Caco-2 (cell line): ENCODE data around the gene LY6G5C. TPM values are rescaled to one million over a fixed set of nuclear protein-coding genes. Genes with fewer than 3 reads are reported as not detected.
"Not testable (repeated sequence)": the region's sequence is repeated elsewhere in the genome, so short reads cannot be mapped to it uniquely, and the experiment has no call there.

Experiments used
- BruUV-seq: library from RNA; stranded (reverse); fragments of 400-500 nt; replicated peaks from 2 replicates; lab custom pipeline; 2021; lab: Mats Ljungman, UMichigan
- CTCF ChIA-PET: fragments of 300-600 bp; sonication (Branson Sonifier 250); formaldehyde crosslinking; loops from one replicate; lab custom pipeline; 2022; ENCODE audit warnings: antibody characterized with exemption; lab: Charles Lee
- POLR2A ChIA-PET: fragments of 300-600 bp; sonication (Branson Sonifier 250); formaldehyde crosslinking; loops from one replicate; lab custom pipeline; 2022; ENCODE audit warnings: antibody characterized with exemption; lab: Charles Lee
- DNase-seq, 2 experiments: peaks; one replicate each; pipeline versions ENCODE4 v3.0.0 to v3.0.0-alpha.2; 2020 to 2022
- H3K27me3 ChIP-seq: replicated peaks from 2 replicates; pipeline ENCODE4 v1.6.0; 2011; ENCODE audit warnings: low read length; ENCODE audit not compliant: control insufficient read depth, insufficient read depth
- H3K36me3 ChIP-seq: 2 replicates; pipeline ENCODE4 v1.5.1; 2011; ENCODE audit warnings: low read length; ENCODE audit not compliant: control insufficient read depth, insufficient read depth
- H3K4me1 ChIP-seq: fragments of 250-450 bp; sonication (Bioruptor Pico); 2 replicates; pipeline ENCODE4 v1.5.1; 2020; ENCODE audit warnings: mild to moderate bottlenecking
- H3K4me3 ChIP-seq: 2 replicates; pipeline ENCODE4 v1.5.1; 2011; ENCODE audit warnings: low read depth, mild to moderate bottlenecking, control low read depth, low read length
- H3K9me3 ChIP-seq: fragments of 250-450 bp; sonication (Bioruptor Pico); 2 replicates; pipeline ENCODE4 v1.5.1; 2020; ENCODE audit warnings: mild to moderate bottlenecking, moderate library complexity
- H3K27ac Mint-ChIP-seq: one replicate; pipeline ENCODE4 v1.8.0; 2022; ENCODE audit warnings: mixed read lengths; ENCODE audit not compliant: unreplicated experiment
- H3K27me3 Mint-ChIP-seq: one replicate; pipeline ENCODE4 v1.8.0; 2022; ENCODE audit warnings: mixed read lengths; ENCODE audit not compliant: insufficient read depth, unreplicated experiment
- H3K36me3 Mint-ChIP-seq: one replicate; pipeline ENCODE4 v1.8.0; 2022; ENCODE audit warnings: mild to moderate bottlenecking, mixed read lengths; ENCODE audit not compliant: insufficient read depth, unreplicated experiment
- H3K4me1 Mint-ChIP-seq: one replicate; pipeline ENCODE4 v1.8.0; 2022; ENCODE audit warnings: low read depth, mixed read lengths; ENCODE audit not compliant: unreplicated experiment
- H3K4me3 Mint-ChIP-seq: one replicate; pipeline ENCODE4 v1.8.0; 2022; ENCODE audit warnings: mild to moderate bottlenecking, moderate library complexity, mixed read lengths; ENCODE audit not compliant: unreplicated experiment
- H3K9me3 Mint-ChIP-seq: one replicate; pipeline ENCODE4 v1.8.0; 2022; ENCODE audit warnings: mixed read lengths; ENCODE audit not compliant: unreplicated experiment
- intact Hi-C: fragments of 100-400 bp; cut with micrococcal nuclease; formaldehyde crosslinking; loops from one replicate; pipeline ENCODE4 v1.10.0; 2022; ENCODE audit not compliant: unreplicated experiment
- total RNA-seq: library from RNA; stranded (reverse); gene quantifications from 2 replicates; pipeline ENCODE4 v1.2.3, GENCODE V29; 2022
- TF ChIP-seq, protein P1 (sequence below), 2 experiments: fragments of 200-600 bp in 1 of 2; IDR thresholded peaks; 1 replicate in 1 of 2; 2 replicates in 1 of 2; pipeline versions ENCODE4 v1.5.1 to v1.8.0; 2011 to 2022; ENCODE audit warnings: antibody characterized with exemption in 1 of 2, control low read depth in 1 of 2, inconsistent platforms in 1 of 2, low read depth in 1 of 2, low read length in 1 of 2, mild to moderate bottlenecking in 1 of 2, moderate library complexity in 1 of 2; ENCODE audit not compliant: insufficient read depth in 1 of 2, severe bottlenecking in 1 of 2, unreplicated experiment in 1 of 2

The LY6G5C gene
- total RNA-seq, 1 experiment from 2014 or later = 2.9 TPM

DNA sequence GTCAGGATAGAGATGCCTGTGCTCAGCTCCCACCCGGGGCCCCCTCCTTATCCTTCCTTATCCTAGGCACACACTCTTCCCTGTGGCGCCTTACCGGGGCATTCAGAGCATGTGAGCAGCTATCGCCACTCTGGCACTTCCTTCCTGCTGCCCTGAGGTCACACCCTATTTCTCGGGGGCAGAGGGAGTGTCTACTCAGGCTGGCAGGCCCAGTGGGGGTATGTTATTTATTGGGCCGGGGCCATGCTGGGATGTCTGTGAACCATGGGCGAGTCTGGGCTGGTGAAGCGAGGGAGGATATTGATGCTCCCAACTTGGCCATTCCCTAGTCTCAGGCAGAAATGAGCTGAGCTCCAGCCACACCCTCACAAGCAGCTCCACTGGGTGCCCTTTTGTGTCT, 30.4 kb upstream of the LY6G5C start:
- H3K4me1 Mint-ChIP-seq = peaks cover 31% of the 10 kb centered on the region
- BruUV-seq = no TSS peak
- H3K27me3 Mint-ChIP-seq = no peaks in the 10 kb centered on the region
- H3K36me3 Mint-ChIP-seq = peaks cover 5% of the 10 kb centered on the region
- H3K4me3 ChIP-seq = no peak overlapping the region
- no peaks in the 10 kb centered on the region for H3K9me3 ChIP-seq
- peaks cover 26% of the 10 kb centered on the region for H3K4me1 ChIP-seq
- H3K27me3 ChIP-seq = no peaks in the 10 kb centered on the region
- H3K9me3 Mint-ChIP-seq = no peaks in the 10 kb centered on the region
- ChIA-PET CTCF (interaction anchor here (1.0 kb wide), 1 partner anchor 30 kb away, joined by 4 read pairs; the partner anchor contains the start of gene LY6G5C), POLR2A (interaction anchor here (0.9 kb wide), 1 partner anchor 116 kb away, joined by 4 read pairs; the partner anchor contains the start of gene HSPA1B)
- no peaks in the 10 kb centered on the region for H3K36me3 ChIP-seq
- intact Hi-C loops = no loop called here
- no peak for DNase-seq
- H3K4me3 Mint-ChIP-seq = no peak overlapping the region
- TF ChIP-seq, protein P1, sequence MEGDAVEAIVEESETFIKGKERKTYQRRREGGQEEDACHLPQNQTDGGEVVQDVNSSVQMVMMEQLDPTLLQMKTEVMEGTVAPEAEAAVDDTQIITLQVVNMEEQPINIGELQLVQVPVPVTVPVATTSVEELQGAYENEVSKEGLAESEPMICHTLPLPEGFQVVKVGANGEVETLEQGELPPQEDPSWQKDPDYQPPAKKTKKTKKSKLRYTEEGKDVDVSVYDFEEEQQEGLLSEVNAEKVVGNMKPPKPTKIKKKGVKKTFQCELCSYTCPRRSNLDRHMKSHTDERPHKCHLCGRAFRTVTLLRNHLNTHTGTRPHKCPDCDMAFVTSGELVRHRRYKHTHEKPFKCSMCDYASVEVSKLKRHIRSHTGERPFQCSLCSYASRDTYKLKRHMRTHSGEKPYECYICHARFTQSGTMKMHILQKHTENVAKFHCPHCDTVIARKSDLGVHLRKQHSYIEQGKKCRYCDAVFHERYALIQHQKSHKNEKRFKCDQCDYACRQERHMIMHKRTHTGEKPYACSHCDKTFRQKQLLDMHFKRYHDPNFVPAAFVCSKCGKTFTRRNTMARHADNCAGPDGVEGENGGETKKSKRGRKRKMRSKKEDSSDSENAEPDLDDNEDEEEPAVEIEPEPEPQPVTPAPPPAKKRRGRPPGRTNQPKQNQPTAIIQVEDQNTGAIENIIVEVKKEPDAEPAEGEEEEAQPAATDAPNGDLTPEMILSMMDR (IDR thresholded peaks at IDR 0.05; ENCODE audit: insufficient read depth in 1 of 2, low read depth in 1 of 2, low read length in 1 of 2, severe bottlenecking in 1 of 2, unreplicated experiment in 1 of 2) = no peak
- H3K27ac Mint-ChIP-seq = no peak overlapping the region

DNA sequence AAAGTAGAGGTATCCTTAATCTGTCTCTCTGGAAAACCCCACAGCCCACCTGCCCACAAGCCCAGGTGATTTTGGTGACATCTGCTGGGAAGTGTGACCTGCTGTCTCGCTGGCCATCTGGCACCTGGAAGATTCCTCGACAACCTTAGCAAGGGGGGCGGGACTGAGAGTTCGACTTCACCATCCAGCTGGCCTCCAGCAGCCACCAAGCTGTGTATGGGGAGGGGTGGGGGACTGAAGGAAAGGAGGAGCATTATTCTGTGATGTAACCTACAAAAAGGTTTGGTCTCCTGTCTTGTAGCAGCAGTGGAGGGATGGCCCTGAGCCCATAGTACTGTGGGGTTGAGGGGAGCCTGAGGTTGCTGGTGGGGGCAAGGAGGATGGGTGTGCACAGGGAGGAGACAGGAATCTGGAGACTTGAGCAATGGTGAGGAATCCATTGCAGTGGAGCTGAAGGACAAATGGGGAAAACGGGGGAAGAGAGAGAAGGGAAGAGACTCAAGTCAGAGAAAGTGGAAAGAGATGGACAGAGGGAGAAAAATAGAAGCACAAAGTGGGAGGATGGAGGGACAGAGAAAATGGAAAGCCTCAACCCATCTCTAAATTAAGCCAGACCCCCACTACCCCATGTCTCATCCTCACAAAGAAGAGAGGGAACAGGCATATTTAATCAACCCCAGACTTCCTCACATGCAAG, 29.8 kb upstream of the LY6G5C start:
- no peak for DNase-seq
- H3K27me3 ChIP-seq = no peaks in the 10 kb centered on the region
- TF ChIP-seq, protein P1 (IDR thresholded peaks at IDR 0.05; ENCODE audit: insufficient read depth in 1 of 2, low read depth in 1 of 2, low read length in 1 of 2, severe bottlenecking in 1 of 2, unreplicated experiment in 1 of 2) = no peak
- H3K36me3 ChIP-seq = no peaks in the 10 kb centered on the region
- no peak overlapping the region for H3K27ac Mint-ChIP-seq
- no peaks in the 10 kb centered on the region for H3K9me3 ChIP-seq
- no peak overlapping the region for H3K4me3 ChIP-seq
- H3K9me3 Mint-ChIP-seq = no peaks in the 10 kb centered on the region
- no peaks in the 10 kb centered on the region for H3K27me3 Mint-ChIP-seq
- BruUV-seq = no TSS peak
- H3K36me3 Mint-ChIP-seq = peaks cover 5% of the 10 kb centered on the region
- H3K4me3 Mint-ChIP-seq = no peak overlapping the region
- ChIA-PET CTCF (interaction anchor here (1.0 kb wide), 1 partner anchor 30 kb away, joined by 4 read pairs; the partner anchor contains the start of gene LY6G5C), POLR2A (interaction anchor here (0.9 to 1.0 kb wide), 2 partner anchors 28 to 117 kb away, joined by 3 to 4 read pairs; partner anchors contain the start of gene HSPA1B)
- peaks cover 26% of the 10 kb centered on the region for H3K4me1 ChIP-seq
- H3K4me1 Mint-ChIP-seq = peaks cover 31% of the 10 kb centered on the region
- intact Hi-C loops = no loop called here

DNA sequence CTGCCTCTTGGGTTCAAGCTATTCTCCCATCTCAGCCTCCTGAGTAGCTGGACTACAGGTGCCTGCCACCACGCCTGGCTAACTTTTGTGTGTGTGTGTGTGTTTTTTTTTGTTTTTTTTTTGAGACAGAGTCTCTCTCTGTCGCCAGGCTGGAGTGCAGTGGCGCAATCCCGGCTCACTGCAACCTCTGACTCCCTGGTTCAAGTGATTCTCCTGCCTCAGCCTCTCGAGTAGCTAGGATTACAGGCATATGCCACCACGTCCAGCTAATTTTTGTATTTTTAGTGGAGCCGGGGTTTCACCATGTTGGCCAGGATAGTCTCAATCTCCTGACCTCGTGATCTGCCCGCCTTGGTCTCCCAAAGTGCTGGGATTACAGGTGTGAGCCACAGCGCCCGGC, 28.3 kb upstream of the LY6G5C start:
- H3K27me3 ChIP-seq, H3K9me3 Mint-ChIP-seq, CTCF ChIA-PET, H3K9me3 ChIP-seq, BruUV-seq, H3K4me3 ChIP-seq, H3K36me3 ChIP-seq, H3K27me3 Mint-ChIP-seq, intact Hi-C loops, H3K4me3 Mint-ChIP-seq, POLR2A ChIA-PET, DNase-seq, H3K27ac Mint-ChIP-seq, H3K36me3 Mint-ChIP-seq: not testable (repeated sequence)
- peaks cover 26% of the 10 kb centered on the region for H3K4me1 Mint-ChIP-seq
- H3K4me1 ChIP-seq = peaks cover 13% of the 10 kb centered on the region
